WERI-Rb-1 (cell line): ENCODE results near the gene BTBD19.
"Not testable (repeated sequence)": the region's sequence is repeated elsewhere in the genome, so short reads cannot be mapped to it uniquely, and the experiment has no call there.

Experiments used
- DNase-seq: peaks from one replicate; pipeline ENCODE4 v3.0.0-alpha.2; 2020
- H3K27ac ChIP-seq: fragments of 250-450 bp; sonication (Bioruptor Pico); 2 replicates; pipeline ENCODE4 v1.5.1; 2020; ENCODE audit warnings: mild to moderate bottlenecking, moderate library complexity
- H3K27me3 ChIP-seq: fragments of 250-450 bp; sonication (Bioruptor Pico); 2 replicates; pipeline ENCODE4 v1.5.1; 2021; ENCODE audit warnings: mild to moderate bottlenecking, low read depth, moderate library complexity; ENCODE audit not compliant: insufficient read depth, severe bottlenecking
- H3K36me3 ChIP-seq: fragments of 250-450 bp; sonication (Bioruptor Pico); 2 replicates; pipeline ENCODE4 v1.5.1; 2020; ENCODE audit warnings: mild to moderate bottlenecking, moderate library complexity
- H3K4me3 ChIP-seq: 2 replicates; pipeline ENCODE4 v1.5.1; 2011; ENCODE audit warnings: low read depth, mild to moderate bottlenecking, control low read depth, low read length
- H3K9me3 ChIP-seq: fragments of 250-450 bp; sonication (Bioruptor Pico); 2 replicates; pipeline ENCODE4 v1.5.1; 2021; ENCODE audit warnings: mild to moderate bottlenecking, moderate library complexity; ENCODE audit not compliant: severe bottlenecking
- CTCF ChIP-seq: IDR thresholded peaks from 2 replicates; pipeline ENCODE4 v1.5.1; 2011; ENCODE audit warnings: low read depth, mild to moderate bottlenecking, control low read depth, inconsistent platforms, low read length

The BTBD19 gene

GRCh38 chr1:44808063-44808937 lies at the start of gene BTBD19:
Gene BTBD19, plus strand, starts transcription at chr1:44808523. Its CDS starts 298 bp downstream, at chr1:44808821.
- no peak for TF ChIP-seq CTCF
- no peak within 1 kb of the TSS for H3K4me3 ChIP-seq
- DNase-seq, result no peak

GRCh38 chr1:44759077-44759476 lies 49.2 kb upstream of the BTBD19 start:
- H3K27ac ChIP-seq, result no peak overlapping the region
- H3K9me3 ChIP-seq, result no peaks in the 10 kb centered on the region
- TF ChIP-seq CTCF, result no peak
- H3K36me3 ChIP-seq, result peaks cover 96% of the 10 kb centered on the region
- no peaks in the 10 kb centered on the region for H3K27me3 ChIP-seq
- no peak overlapping the region for H3K4me3 ChIP-seq
- DNase-seq, result no peak

More at GRCh38 chr1:44808063-44808937, at the start of gene BTBD19:
- Histone ChIP-seq H3K36me3 (peaks cover 40% of the 10 kb centered on the region), H3K9me3 (no peaks in the 10 kb centered on the region), H3K27ac (peak within 1 kb of the TSS; percentile 66), H3K27me3 (no peaks in the 10 kb centered on the region)

- Histone ChIP-seq H3K36me3 (peaks cover 95% of the 10 kb centered on the region), H3K27ac (no peak overlapping the region), H3K27me3 (no peaks in the 10 kb centered on the region)
Measured at GRCh38 chr1:44760876-44761275, 47.4 kb upstream of the BTBD19 start.

GRCh38 chr1:44766421-44766820 lies 41.9 kb upstream of the BTBD19 start:
- not testable (repeated sequence) for H3K9me3 ChIP-seq, H3K27me3 ChIP-seq, DNase-seq, H3K4me3 ChIP-seq, H3K27ac ChIP-seq
- H3K36me3 ChIP-seq, result peaks cover 62% of the 10 kb centered on the region

More at GRCh38 chr1:44760876-44761275, 47.4 kb upstream of the BTBD19 start:
- no peak for DNase-seq
- TF ChIP-seq CTCF, result no peak
- Histone ChIP-seq H3K4me3 (no peak overlapping the region), H3K9me3 (no peaks in the 10 kb centered on the region)

- no peaks in the 10 kb centered on the region for H3K9me3 ChIP-seq
- no peaks in the 10 kb centered on the region for H3K27me3 ChIP-seq
- H3K36me3 ChIP-seq, result peaks cover 45% of the 10 kb centered on the region
- peak within 1 kb of the TSS; percentile 82 for H3K27ac ChIP-seq
- no peak for TF ChIP-seq CTCF
- H3K4me3 ChIP-seq, result peak within 1 kb of the TSS; percentile 73
- DNase-seq, result peak; percentile 90
Measured at GRCh38 chr1:44775078-44775929, 33.0 kb upstream of the BTBD19 start, which contains the start of gene RPS8. Gene RPS8, plus strand, starts transcription at chr1:44775540. Its CDS starts 57 bp downstream, at chr1:44775597.
